GM20000 (cell line): ENCODE measurements around the gene GALNT1.

ENCODE experiments used
- DNase-seq: peaks from one replicate; pipeline ENCODE4 v3.0.0; 2012; ENCODE audit warnings: low spot score
- TF ChIP-seq, protein P1 (sequence below): IDR thresholded peaks from 2 replicates; pipeline ENCODE4 v1.5.1; 2012; ENCODE audit warnings: mild to moderate bottlenecking, control low read depth; ENCODE audit errors: extremely low read depth, missing control alignments

Gene GALNT1

DNA sequence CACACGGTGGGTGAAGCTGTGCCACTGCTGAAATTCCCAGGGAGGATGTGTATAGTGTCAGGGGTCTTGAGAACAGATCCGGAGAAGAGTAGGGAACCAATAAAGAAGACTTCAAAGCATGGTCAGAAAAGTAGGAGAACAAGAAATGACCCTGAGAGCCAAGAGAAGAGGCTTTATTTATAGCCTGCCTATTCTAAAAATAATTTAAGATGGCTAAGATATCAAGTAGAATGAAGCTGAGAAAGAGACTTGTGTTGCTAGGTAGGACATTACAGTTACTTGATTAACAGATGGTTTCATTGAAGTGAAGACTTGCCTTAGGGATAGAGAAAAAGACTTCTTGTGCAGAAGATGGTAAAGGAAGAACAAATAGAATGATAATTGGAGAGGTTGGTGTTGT lies 43.7 kb downstream of the GALNT1 start:
- TF ChIP-seq, protein P1, sequence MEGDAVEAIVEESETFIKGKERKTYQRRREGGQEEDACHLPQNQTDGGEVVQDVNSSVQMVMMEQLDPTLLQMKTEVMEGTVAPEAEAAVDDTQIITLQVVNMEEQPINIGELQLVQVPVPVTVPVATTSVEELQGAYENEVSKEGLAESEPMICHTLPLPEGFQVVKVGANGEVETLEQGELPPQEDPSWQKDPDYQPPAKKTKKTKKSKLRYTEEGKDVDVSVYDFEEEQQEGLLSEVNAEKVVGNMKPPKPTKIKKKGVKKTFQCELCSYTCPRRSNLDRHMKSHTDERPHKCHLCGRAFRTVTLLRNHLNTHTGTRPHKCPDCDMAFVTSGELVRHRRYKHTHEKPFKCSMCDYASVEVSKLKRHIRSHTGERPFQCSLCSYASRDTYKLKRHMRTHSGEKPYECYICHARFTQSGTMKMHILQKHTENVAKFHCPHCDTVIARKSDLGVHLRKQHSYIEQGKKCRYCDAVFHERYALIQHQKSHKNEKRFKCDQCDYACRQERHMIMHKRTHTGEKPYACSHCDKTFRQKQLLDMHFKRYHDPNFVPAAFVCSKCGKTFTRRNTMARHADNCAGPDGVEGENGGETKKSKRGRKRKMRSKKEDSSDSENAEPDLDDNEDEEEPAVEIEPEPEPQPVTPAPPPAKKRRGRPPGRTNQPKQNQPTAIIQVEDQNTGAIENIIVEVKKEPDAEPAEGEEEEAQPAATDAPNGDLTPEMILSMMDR = no peak
- no peak for DNase-seq

DNA sequence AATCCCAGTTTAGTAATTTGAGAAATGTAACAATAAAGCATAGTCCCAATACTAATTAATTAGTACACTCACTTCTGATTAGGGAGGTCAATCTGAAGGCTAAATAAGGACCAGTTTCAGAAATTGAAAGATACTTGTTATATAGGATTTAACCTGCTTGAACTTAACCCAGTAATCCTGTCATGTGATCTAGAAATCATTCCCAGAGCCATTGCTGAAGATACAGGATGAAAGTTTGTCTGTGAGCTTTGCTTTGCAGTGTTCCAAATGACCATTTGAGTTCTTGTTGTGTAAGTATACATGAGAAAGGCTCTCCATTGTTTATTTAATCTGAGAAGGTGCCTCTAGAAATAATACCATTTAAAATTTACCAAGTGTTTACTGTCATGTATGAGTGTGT lies 52.2 kb downstream of the GALNT1 start:
- no peak for DNase-seq
- TF ChIP-seq, protein P1 = no peak

DNA sequence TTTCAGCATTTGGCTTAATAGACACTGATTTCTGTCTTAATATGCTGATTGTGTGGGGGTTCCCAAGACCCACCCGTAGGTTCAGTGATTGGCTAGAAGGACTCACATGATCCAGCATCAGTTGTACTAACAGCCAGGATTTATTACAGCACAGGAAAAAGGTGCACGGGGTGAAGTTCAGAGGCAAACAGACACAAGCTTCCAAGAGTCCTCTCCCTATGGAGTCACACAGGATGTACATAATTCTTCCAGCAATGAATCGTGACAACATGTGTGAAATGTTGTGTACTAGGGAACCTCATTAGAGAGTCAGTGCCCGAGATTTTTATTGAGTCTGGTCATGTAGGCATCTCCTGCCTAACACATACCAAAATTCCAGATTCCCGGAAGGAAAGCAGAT lies 52.8 kb downstream of the GALNT1 start:
- DNase-seq = no peak
- TF ChIP-seq, protein P1 = no peak

DNA sequence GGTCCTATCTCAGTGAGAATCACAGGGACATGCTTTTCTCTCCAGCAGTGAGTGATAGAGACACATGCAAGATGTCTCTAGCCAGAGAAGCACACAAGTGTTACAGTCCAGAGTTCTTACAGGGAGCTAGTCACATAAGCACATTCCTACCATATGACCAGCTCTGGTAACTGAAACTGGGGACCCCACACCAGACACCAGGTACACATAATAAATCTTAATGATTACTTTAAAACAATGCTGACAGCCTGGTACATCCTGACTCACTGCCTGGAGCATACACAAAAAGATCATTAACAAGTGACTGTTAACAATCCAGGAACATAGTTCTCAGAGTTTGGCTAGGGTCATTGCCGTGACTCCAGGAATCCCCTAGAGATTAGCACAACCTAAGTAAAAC lies 53.6 kb downstream of the GALNT1 start:
- TF ChIP-seq, protein P1 = no peak
- DNase-seq = no peak

DNA sequence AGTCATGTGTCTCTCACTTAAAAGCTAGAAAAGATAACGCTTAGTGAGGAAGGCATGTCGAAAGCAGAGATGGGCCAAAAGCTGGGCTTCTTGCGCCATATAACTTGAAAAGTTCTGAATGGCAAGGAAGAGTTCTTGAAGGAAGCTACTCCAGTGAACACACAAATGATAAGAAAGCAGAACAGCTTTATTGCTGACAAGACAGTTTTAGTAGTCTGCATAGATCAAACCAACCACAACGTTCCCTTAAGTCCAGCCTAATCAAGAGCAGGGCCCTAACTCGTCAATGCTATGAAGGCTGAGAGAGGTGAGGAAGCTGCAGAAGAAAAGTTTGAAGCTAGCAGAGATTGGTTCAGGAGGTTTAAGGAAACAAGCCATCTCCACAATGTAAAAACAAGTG lies 55.7 kb downstream of the GALNT1 start:
- no peak for DNase-seq
- TF ChIP-seq, protein P1 = no peak

DNA sequence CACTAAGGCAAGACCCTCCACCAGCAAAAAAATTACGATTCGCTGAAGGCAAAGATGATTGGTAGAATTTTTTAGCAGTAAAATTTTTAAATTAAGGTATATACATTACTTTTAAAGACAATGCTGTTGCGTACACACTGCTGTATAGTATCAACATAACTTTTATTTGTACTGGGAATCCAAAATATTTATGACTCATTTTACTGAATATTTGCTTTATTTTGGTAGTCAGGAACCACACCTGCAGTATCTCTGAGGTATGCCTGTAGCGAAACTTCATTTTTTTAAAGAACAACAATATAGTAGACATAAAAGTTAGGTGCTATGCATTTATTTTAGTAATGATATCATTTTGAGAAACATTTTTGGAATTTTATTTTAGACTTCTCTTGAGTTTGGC lies 57.8 kb downstream of the GALNT1 start:
- no peak for DNase-seq
- TF ChIP-seq, protein P1 = no peak

DNA sequence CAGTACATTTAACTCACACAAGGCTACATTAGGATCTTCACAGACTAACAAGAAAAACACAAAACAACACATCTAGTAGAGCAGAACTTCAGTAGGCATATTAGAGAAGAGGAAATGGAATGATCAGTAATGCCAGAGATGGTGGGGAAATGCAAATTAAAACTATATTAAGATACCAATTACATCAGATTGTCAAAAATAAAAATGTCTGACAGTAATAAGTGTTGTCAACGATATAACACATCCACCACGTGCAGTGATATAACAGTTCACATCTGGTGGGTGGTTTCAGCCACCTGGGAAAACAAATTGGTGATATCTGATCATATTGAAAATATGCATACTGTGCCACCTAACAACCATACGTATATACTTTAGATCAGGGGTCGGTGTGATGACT lies 59.9 kb downstream of the GALNT1 start:
- no peak for DNase-seq
- TF ChIP-seq, protein P1 = no peak
